ENCODE data around the gene ARF1. TPM values are rescaled to one million over a fixed set of nuclear protein-coding genes. Genes with fewer than 3 reads are reported as not detected.

ARF1 gene
- total RNA-seq, 1 experiment from 2014 or later, result 326 TPM

Other genes starting within 250 kb of the ARF1 start
- 3.2 and 4.0 TPM in 2 replicates for gene WNT9A, start 134.8 kb upstream of the ARF1 start, total RNA-seq (2014; rRNA removed; shearing (Covaris generic))
- gene WNT3A, start 75.7 kb upstream of the ARF1 start, total RNA-seq (2014; rRNA removed; shearing (Covaris generic)), result 0.31 and 0.33 TPM in 2 replicates
- gene C1orf35, start 20.6 kb downstream of the ARF1 start, total RNA-seq (2014; rRNA removed; shearing (Covaris generic)), result 38.9 and 45.7 TPM in 2 replicates
- gene MRPL55, start 26.6 kb downstream of the ARF1 start, total RNA-seq (2014; rRNA removed; shearing (Covaris generic)), result 109 and 172 TPM in 2 replicates
- gene GUK1, start 57.6 kb downstream of the ARF1 start, total RNA-seq (2014; rRNA removed; shearing (Covaris generic)), result 216 and 224 TPM in 2 replicates
- gene GJC2, start 67.2 kb downstream of the ARF1 start, total RNA-seq (2014; rRNA removed; shearing (Covaris generic)), result 1.7 TPM in 2 replicates
- gene IBA57, start 83.1 kb downstream of the ARF1 start, total RNA-seq (2014; rRNA removed; shearing (Covaris generic)), result 21.2 and 23.3 TPM in 2 replicates
- gene OBSCN, start 125.3 kb downstream of the ARF1 start, total RNA-seq (2014; rRNA removed; shearing (Covaris generic)), result 18.9 and 25.2 TPM in 2 replicates

Measured in H7 (cell line).